GM15510 (cell line): Measurements from ENCODE around the gene KMT2E.

Source experiments
- POLR2A ChIP-seq: IDR thresholded peaks from 3 replicates; pipeline ENCODE4 v1.6.1; 2011; ENCODE audit warnings: borderline replicate concordance; ENCODE audit not compliant: insufficient read length; ENCODE audit errors: extremely low read depth

Gene KMT2E

GRCh38 chr7:105000200-105000599, 13.8 kb upstream of the KMT2E start:
- no peak for TF ChIP-seq POLR2A

- no peak for TF ChIP-seq POLR2A
Observed at GRCh38 chr7:105000927-105001336, 13.1 kb upstream of the KMT2E start.

GRCh38 chr7:105001652-105002184, 12.3 kb upstream of the KMT2E start:
- no peak for TF ChIP-seq POLR2A

GRCh38 chr7:105003275-105003674, 10.7 kb upstream of the KMT2E start:
- no peak for TF ChIP-seq POLR2A

DNA sequence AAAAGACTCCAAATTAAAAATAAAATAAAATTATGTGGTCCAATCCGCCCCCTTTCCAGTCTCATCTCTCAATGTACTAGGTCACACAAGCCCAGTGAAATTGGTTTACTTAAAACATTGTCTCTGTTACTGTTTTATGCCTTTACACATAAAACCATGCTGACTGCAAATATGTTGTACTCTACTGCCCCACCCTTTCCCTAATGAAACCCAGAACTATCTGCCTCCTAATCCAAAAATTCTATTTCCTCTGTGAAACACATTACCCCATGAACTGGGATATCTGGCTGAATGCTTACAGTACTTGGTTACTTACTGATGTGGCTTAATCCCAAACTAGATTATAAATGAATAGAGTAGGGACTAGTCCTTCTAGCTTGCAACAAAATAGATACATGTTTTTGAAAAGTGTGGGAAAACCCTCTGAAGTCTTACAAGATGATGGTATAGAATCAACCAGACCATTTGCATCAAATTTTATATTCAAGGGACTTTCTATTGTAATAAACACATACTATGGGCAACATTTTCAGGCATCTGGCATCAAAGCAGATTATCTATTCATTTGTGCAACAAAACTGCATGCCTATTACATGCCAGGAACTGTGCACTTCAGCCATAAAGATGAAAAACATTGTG, 10.0 kb upstream of the KMT2E start:
- no peak for TF ChIP-seq POLR2A

- TF ChIP-seq POLR2A: no peak
Observed at GRCh38 chr7:105006367-105007136, 7.5 kb upstream of the KMT2E start.

DNA sequence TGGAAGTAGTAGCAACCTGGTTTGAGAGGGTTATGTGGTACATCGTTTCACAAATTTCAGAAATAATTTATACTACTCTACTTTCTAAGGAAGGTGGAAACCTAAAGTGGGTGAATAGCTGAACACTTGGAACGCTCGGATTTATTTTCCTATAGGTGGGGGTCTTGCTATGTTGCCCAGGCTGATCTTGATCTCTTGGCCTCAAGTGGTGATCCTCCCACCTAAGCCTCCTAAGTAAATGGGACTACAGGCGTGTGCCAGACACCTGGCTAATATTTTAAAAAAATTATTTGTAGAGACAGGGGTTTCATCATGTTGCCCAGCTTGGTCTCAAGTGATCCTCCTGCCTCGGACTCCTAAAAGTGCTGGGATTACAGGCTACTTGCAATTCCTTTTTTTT, 6.7 kb upstream of the KMT2E start:
- TF ChIP-seq POLR2A: no peak

DNA sequence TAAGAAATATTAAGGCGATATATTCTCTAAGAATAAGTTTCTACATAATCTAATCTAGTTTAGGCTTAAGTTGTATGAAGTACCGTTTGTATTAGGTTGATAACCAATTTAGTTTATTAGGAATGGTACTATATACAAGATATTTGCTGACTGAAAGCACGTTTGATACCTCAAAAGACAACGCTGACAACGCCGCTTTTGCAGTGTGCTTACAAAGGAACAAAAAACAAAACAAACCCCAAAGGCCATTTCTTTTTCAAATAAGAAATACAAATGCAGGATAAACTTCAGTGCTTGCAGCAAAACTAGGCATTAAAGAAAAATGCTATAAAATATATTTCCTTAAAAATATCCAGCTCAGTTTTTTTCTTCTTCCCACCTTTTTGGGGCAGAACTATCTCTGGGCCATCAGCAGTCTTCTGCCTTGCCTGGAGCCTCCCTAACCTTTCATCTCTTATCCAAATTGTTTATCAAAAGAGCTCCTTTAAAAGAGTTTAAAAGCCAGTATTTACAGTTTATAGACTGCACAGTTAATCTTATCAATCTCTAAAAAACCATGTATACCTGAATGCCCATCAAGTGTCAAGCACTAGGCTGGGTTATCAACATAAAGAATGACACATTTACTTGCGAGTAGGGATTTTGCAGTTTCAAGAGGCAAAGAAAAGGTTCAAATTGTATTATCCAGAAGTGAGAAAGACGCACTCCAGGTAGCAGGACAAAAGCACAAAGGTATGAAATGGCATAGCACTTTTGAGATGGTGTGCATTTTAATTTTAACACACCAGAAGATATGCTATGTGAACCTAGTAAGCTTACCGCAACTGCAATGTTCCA, 4.1 kb upstream of the KMT2E start:
- no peak for TF ChIP-seq POLR2A

DNA sequence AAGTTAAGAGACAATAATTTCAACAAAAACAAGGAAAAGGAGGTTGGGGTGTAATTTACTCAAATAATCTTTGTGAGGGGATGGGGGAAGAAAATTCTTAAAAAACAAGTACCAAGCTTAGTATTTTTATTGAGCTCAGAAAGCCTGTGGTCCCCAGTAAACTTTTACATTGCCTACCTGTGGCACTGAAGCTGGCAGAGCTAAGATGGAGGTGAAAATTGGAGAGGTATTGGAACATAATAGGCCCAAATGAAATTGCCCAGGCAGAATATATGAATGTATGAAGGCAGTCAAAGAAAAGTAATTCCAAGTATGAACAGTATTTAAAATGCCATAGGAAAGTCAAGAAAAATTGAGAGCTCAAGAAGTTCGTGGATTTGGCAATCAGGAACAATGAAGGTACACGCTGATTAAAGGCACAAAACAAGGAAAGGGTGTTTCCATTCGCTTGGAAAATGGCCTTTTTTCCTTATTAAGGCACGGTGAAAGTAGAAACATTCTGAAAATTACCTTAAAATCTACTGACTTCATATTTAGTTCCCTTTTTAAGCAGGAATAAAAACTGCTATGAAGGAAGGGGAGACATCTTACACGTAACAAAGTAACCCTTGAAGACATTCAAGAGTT, 3.4 kb upstream of the KMT2E start:
- TF ChIP-seq POLR2A: no peak

- TF ChIP-seq POLR2A: no peak
Observed at GRCh38 chr7:105011141-105011830, 2.7 kb upstream of the KMT2E start.

DNA sequence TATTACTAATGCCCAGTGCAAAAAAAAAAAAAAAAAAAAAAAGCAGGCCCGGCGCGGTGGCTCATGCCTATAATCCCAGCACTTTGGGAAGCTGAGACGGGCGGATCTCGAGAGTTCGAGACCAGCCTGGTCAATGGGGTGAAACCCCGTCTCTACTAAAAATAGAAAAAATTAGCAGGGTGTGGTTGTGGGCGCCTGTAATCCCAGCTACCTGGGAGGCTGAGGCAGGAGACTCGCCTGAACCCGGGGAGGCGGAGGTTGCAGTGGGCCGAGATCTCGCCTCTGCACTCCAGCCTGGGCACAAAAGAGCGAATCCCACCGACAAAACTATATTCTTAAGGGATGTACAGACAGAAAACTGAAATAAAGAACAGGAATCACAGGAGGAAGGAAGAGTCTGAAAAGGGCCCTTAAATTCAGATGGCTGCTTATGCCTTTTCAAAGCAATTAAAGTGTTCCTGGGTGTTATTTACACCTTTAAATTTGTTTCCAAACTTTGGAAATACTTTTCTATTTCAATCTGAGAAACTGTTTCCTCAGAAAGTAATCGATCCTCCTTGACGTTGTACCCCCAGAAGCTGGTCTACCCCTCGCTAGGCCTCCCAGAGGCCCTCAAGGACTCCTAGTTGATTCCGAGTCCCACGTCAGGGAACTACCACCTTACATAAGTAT, 2.0 kb upstream of the KMT2E start:
- peak; percentile 15 for TF ChIP-seq POLR2A

GRCh38 chr7:105012503-105013220, 1.3 kb upstream of the KMT2E start:
- TF ChIP-seq POLR2A: peak; percentile 83
